Measurements from ENCODE around the gene THAP3. TPM values are rescaled to one million over a fixed set of nuclear protein-coding genes. Genes with fewer than 3 reads are reported as not detected.

THAP3 gene
- total and polyA plus RNA-seq, 9 of the 15 experiments (the other 6 are each of a cell fraction or from before 2014, with no cell fraction given): 1.9 to 31.2 (median 18.2) TPM

- H3K9ac ChIP-seq (ENCODE audit: insufficient read depth in 1 of 2, low read depth in 2 of 2, low read length in 2 of 2): peak overlapping the region; percentile 95 to 96
- no peaks in the 10 kb centered on the region for H3K27me3 ChIP-seq (ENCODE audit: control insufficient read depth in 2 of 2, insufficient read depth in 2 of 2, low read length in 2 of 2)
- H2AFZ ChIP-seq (ENCODE audit: low read depth, low read length): peak overlapping the region; percentile 100
- DNase-seq (ENCODE audit: extremely low read depth in 1 of 4, low spot score in 3 of 4) (peak in 2 of 4 experiments; percentile 63 to 80), ATAC-seq (peak; percentile 26), FAIRE-seq (peak; percentile 70)
- in situ Hi-C loops (cut with MboI) (no loop called here), intact Hi-C loops (cut with micrococcal nuclease) (no loop called here)
- H3K9me1 ChIP-seq (ENCODE audit: control insufficient read depth, insufficient read depth, low read length): peaks cover 14% of the 10 kb centered on the region
- TSS peak; percentile 90 for BruUV-seq (replicated peaks)
- H3K36me3 ChIP-seq (ENCODE audit: control insufficient read depth, insufficient read depth, low read length): peaks cover 22% of the 10 kb centered on the region; the same call in 2 of the 3 replicates
- H3K27ac ChIP-seq (ENCODE audit: extremely low read depth, low read depth, low read length): peak overlapping the region; percentile 99
- H3K4me3 ChIP-seq: peak overlapping the region; percentile 89
- ChIA-PET CTCF (ENCODE audit: low intra/inter-chr PET ratio) (no interaction called here), POLR2A (interaction anchor here (0.6 to 10.7 kb wide), 14 partner anchors 8 to 718 kb away, joined by 3 to 221 read pairs (median 6); partner anchors contain the start of genes PHF13, THAP3 and ZBTB48)
- H3K9me3 ChIP-seq (replicated peaks; ENCODE audit: control insufficient read depth, insufficient read depth, low read depth, low read length): no peaks in the 10 kb centered on the region
- peaks cover 29% of the 10 kb centered on the region for H4K20me1 ChIP-seq (replicated peaks; ENCODE audit: control insufficient read depth, insufficient read depth, low read length)
- H3K79me2 ChIP-seq (ENCODE audit: control insufficient read depth, insufficient read depth, low read length): peaks cover 41% of the 10 kb centered on the region
- peak overlapping the region; percentile 75 for H3K4me2 ChIP-seq (ENCODE audit: insufficient read depth, low read length)
- H3K4me1 ChIP-seq (replicated peaks in 1 of 2; ENCODE audit: control insufficient read depth in 2 of 2, insufficient read depth in 2 of 2, low read length in 2 of 2): peaks cover 32 to 53% of the 10 kb centered on the region in 2 experiments
- WGBS (ENCODE audit: insufficient coverage, low coverage, missing lambda C conversion rate): 1% methylated on average over 36 of the region's 36 CpGs
- peak; percentile 52 for TF ChIP-seq CHD1 (IDR thresholded peaks at IDR 0.05; ENCODE audit: low read length)
- 0 out of 2 replicates have a peak, but pooled peaks have one; percentile 48 for TF ChIP-seq PRMT5 (CRISPR knock-in tag; IDR thresholded peaks at IDR 0.05)
- TF ChIP-seq MTA1 (IDR thresholded peaks at IDR 0.05; ENCODE audit: borderline replicate concordance): 0 out of 2 replicates have a peak, but pooled peaks have one; percentile 18
- peak; percentile 8 for TF ChIP-seq PHF20 (IDR thresholded peaks at IDR 0.05; ENCODE audit: partially characterized antibody)
- TF ChIP-seq ZEB2 (IDR thresholded peaks at IDR 0.05): no peak
- TF ChIP-seq TEAD1 (CRISPR knock-in tag; IDR thresholded peaks at IDR 0.05): 0 out of 4 replicates have a peak, but pooled peaks of 1 of the 2 experiments have one; percentile 6
- peak; percentile 71; the same call in 1 of the 2 replicates for TF ChIP-seq KAT7 (CRISPR knock-in tag; IDR thresholded peaks at IDR 0.05; ENCODE audit: borderline replicate concordance)
- no peak for TF ChIP-seq ARHGAP35 (IDR thresholded peaks at IDR 0.05; ENCODE audit: partially characterized antibody)
- peak; percentile 17 for TF ChIP-seq CHD4 (IDR thresholded peaks at IDR 0.05; ENCODE audit: insufficient read depth, insufficient replicate concordance, low read depth, low read length, poor library complexity, severe bottlenecking)
- 0 out of 4 replicates have a peak, but pooled peaks of 1 of the 2 experiments have one; percentile 6 for TF ChIP-seq MAZ (CRISPR knock-in tag; conservative IDR thresholded peaks at IDR 0.05 in 1 of 2, IDR thresholded peaks at IDR 0.05 in 1 of 2)
- no peak for TF ChIP-seq YBX1 (IDR thresholded peaks at IDR 0.05)
- no peak for TF ChIP-seq TCFL5 (CRISPR knock-in tag; conservative IDR thresholded peaks at IDR 0.05)
- TF ChIP-seq RB1 (IDR thresholded peaks at IDR 0.05; ENCODE audit: low read depth): 0 out of 2 replicates have a peak, but pooled peaks have one; percentile 20
- TF ChIP-seq ZNF785 (CRISPR knock-in tag; IDR thresholded peaks at IDR 0.05): no peak
- TF ChIP-seq, protein P1, sequence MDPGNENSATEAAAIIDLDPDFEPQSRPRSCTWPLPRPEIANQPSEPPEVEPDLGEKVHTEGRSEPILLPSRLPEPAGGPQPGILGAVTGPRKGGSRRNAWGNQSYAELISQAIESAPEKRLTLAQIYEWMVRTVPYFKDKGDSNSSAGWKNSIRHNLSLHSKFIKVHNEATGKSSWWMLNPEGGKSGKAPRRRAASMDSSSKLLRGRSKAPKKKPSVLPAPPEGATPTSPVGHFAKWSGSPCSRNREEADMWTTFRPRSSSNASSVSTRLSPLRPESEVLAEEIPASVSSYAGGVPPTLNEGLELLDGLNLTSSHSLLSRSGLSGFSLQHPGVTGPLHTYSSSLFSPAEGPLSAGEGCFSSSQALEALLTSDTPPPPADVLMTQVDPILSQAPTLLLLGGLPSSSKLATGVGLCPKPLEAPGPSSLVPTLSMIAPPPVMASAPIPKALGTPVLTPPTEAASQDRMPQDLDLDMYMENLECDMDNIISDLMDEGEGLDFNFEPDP (CRISPR knock-in tag; IDR thresholded peaks at IDR 0.05): no peak
- TF ChIP-seq THRB (CRISPR knock-in tag; conservative IDR thresholded peaks at IDR 0.05): no peak
- TF ChIP-seq DPF2 (IDR thresholded peaks at IDR 0.05): peak; percentile 24; the same call in 1 of the 2 replicates
- no peak for TF ChIP-seq SRSF9 (IDR thresholded peaks at IDR 0.05; ENCODE audit: borderline replicate concordance, low read depth, low read length)
- TF ChIP-seq KLF10 (CRISPR knock-in tag; IDR thresholded peaks at IDR 0.05): no peak
- peak; percentile 51; the same call in 1 of the 2 replicates for TF ChIP-seq POLR2AphosphoS2 (IDR thresholded peaks at IDR 0.05; ENCODE audit: low read length)
- no peak for TF ChIP-seq ILF3 (IDR thresholded peaks at IDR 0.05; ENCODE audit: borderline replicate concordance)
These were observed 21.3 kb upstream of the THAP3 start for GRCh38 chr1:6603238-6603914.

Measured in K562 (cell line).